Measurements from ENCODE around the gene TMEM108.
A peak's percentile ranks its signal among the peaks of the same experiment; 100 is the strongest.

TMEM108 gene

DNA sequence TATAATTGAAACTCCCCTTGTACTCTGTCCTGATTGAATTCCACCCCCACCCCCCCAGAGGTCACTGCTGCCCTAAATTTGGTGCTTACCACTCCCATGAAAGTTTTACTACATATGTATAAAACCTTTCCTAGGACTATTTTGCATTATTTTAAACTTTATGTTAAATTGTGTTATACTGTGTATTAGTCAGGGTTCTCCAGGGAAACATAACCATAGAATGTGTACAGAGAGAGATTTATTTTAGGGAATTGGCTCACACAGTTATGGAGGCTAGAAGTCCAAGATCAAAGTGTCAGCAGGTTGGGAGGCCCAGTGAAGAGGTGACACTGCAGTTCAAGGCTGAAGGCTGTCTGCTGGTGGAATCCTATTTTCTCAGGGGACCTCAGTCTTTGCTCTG is 390.9 kb downstream of the TMEM108 start:
- Histone ChIP-seq H3K36me3 (ENCODE audit: control insufficient read depth in 1 of 2, insufficient read depth in 2 of 2, low read length in 2 of 2) (no peaks in the 10 kb centered on the region), H3K27ac (ENCODE audit: low read depth, low read length) (no peak overlapping the region), H3K4ac (ENCODE audit: low read depth, low read length) (no peak overlapping the region), H3K23ac (ENCODE audit: low read length) (peak overlapping the region; percentile 61), H2AK5ac (ENCODE audit: low read length) (no peak overlapping the region), H2AFZ (ENCODE audit: insufficient read depth, low read length, poor library complexity) (no peak overlapping the region), H3K27me3 (ENCODE audit: insufficient read depth, low read length) (no peaks in the 10 kb centered on the region), H3K79me2 (ENCODE audit: control insufficient read depth, insufficient read depth, low read length, poor library complexity) (no peaks in the 10 kb centered on the region), H4K8ac (ENCODE audit: low read depth, low read length) (no peak overlapping the region), H3K18ac (ENCODE audit: low read length) (no peak overlapping the region), H4K91ac (ENCODE audit: low read depth, low read length) (no peak overlapping the region), H4K12ac (ENCODE audit: low read depth, low read length) (no peak overlapping the region), H2BK5ac (ENCODE audit: low read depth, low read length, poor library complexity) (no peak overlapping the region), H3K4me2 (ENCODE audit: low read length) (no peak overlapping the region), H2BK12ac (ENCODE audit: low read length) (no peak overlapping the region), H3K9me3 (ENCODE audit: insufficient read depth, low read depth, low read length) (no peaks in the 10 kb centered on the region), H2BK120ac (ENCODE audit: insufficient read depth, low read length, poor library complexity) (no peak overlapping the region), H3K4me3 (ENCODE audit: low read depth, low read length) (no peak overlapping the region), H3K14ac (ENCODE audit: low read length) (no peak overlapping the region), H3K4me1 (ENCODE audit: control insufficient read depth in 1 of 2, insufficient read depth in 2 of 2, low read length in 2 of 2) (peaks cover 0 to 4% of the 10 kb centered on the region in 2 experiments), H3K9ac (ENCODE audit: low read length) (no peak overlapping the region), H3K79me1 (ENCODE audit: low read length) (no peaks in the 10 kb centered on the region)
- no peak for DNase-seq

GRCh38 chr3:133439563-133439962 is 401.4 kb downstream of the TMEM108 start:
- Histone ChIP-seq H2BK5ac (ENCODE audit: low read depth, low read length, poor library complexity) (no peak overlapping the region), H3K4me3 (ENCODE audit: low read depth, low read length) (no peak overlapping the region), H3K36me3 (ENCODE audit: control insufficient read depth in 1 of 2, insufficient read depth in 2 of 2, low read length in 2 of 2) (no peaks in the 10 kb centered on the region), H2AFZ (ENCODE audit: insufficient read depth, low read length, poor library complexity) (no peak overlapping the region), H3K14ac (ENCODE audit: low read length) (no peak overlapping the region), H2BK12ac (ENCODE audit: low read length) (no peak overlapping the region), H3K79me1 (ENCODE audit: low read length) (no peaks in the 10 kb centered on the region), H3K27ac (ENCODE audit: low read depth, low read length) (no peak overlapping the region), H3K79me2 (ENCODE audit: control insufficient read depth, insufficient read depth, low read length, poor library complexity) (no peaks in the 10 kb centered on the region), H3K18ac (ENCODE audit: low read length) (no peak overlapping the region), H3K4ac (ENCODE audit: low read depth, low read length) (no peak overlapping the region), H3K4me1 (ENCODE audit: control insufficient read depth in 1 of 2, insufficient read depth in 2 of 2, low read length in 2 of 2) (no peaks in the 10 kb centered on the region), H3K27me3 (ENCODE audit: insufficient read depth, low read length) (no peaks in the 10 kb centered on the region), H2AK5ac (ENCODE audit: low read length) (no peak overlapping the region), H4K12ac (ENCODE audit: low read depth, low read length) (no peak overlapping the region), H4K8ac (ENCODE audit: low read depth, low read length) (no peak overlapping the region), H3K4me2 (ENCODE audit: low read length) (no peak overlapping the region), H2BK120ac (ENCODE audit: insufficient read depth, low read length, poor library complexity) (no peak overlapping the region), H3K23ac (ENCODE audit: low read length) (no peak overlapping the region), H4K91ac (ENCODE audit: low read depth, low read length) (no peak overlapping the region), H3K9ac (ENCODE audit: low read length) (no peak overlapping the region), H3K9me3 (ENCODE audit: insufficient read depth, low read depth, low read length) (no peaks in the 10 kb centered on the region)
- WGBS (ENCODE audit: extremely low coverage, insufficient coverage, insufficient read length) = no CpG with 5 or more reads among the region's 2 CpGs
- DNase-seq = no peak

DNA sequence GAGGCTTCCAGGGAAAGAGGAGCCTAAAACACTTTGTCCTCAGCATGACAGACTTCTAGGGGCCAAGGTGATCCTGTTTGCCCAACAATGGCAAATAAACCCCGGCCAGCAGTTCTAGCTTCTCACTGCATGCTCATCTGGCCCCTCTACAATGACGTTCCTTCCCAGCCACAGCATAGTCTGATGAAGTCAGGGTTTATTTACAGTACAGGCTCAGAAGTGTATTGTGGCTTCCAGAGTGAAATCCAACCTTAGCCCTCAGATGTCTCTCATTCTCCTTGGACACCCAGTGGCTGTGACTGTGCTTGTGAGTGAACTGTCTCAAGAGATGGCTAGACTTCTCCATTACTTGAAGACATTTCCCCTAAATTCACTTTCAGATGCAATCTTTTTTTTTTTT is 402.5 kb downstream of the TMEM108 start:
- Histone ChIP-seq H2BK12ac (ENCODE audit: low read length) (no peak overlapping the region), H3K23ac (ENCODE audit: low read length) (no peak overlapping the region), H3K36me3 (ENCODE audit: control insufficient read depth in 1 of 2, insufficient read depth in 2 of 2, low read length in 2 of 2) (no peaks in the 10 kb centered on the region), H4K8ac (ENCODE audit: low read depth, low read length) (no peak overlapping the region), H3K9ac (ENCODE audit: low read length) (no peak overlapping the region), H4K12ac (ENCODE audit: low read depth, low read length) (no peak overlapping the region), H4K91ac (ENCODE audit: low read depth, low read length) (no peak overlapping the region), H3K4me1 (ENCODE audit: control insufficient read depth in 1 of 2, insufficient read depth in 2 of 2, low read length in 2 of 2) (no peaks in the 10 kb centered on the region), H3K79me1 (ENCODE audit: low read length) (no peaks in the 10 kb centered on the region), H3K4me3 (ENCODE audit: low read depth, low read length) (no peak overlapping the region), H2AK5ac (ENCODE audit: low read length) (no peak overlapping the region), H3K9me3 (ENCODE audit: insufficient read depth, low read depth, low read length) (no peaks in the 10 kb centered on the region), H3K4me2 (ENCODE audit: low read length) (no peak overlapping the region), H3K79me2 (ENCODE audit: control insufficient read depth, insufficient read depth, low read length, poor library complexity) (no peaks in the 10 kb centered on the region), H2AFZ (ENCODE audit: insufficient read depth, low read length, poor library complexity) (no peak overlapping the region), H3K27ac (ENCODE audit: low read depth, low read length) (no peak overlapping the region), H2BK5ac (ENCODE audit: low read depth, low read length, poor library complexity) (no peak overlapping the region), H3K27me3 (ENCODE audit: insufficient read depth, low read length) (no peaks in the 10 kb centered on the region), H2BK120ac (ENCODE audit: insufficient read depth, low read length, poor library complexity) (no peak overlapping the region), H3K4ac (ENCODE audit: low read depth, low read length) (no peak overlapping the region), H3K18ac (ENCODE audit: low read length) (no peak overlapping the region), H3K14ac (ENCODE audit: low read length) (no peak overlapping the region)
- DNase-seq = no peak
- WGBS (ENCODE audit: extremely low coverage, insufficient coverage, insufficient read length) = no CpG with 5 or more reads among the region's 2 CpGs

DNA sequence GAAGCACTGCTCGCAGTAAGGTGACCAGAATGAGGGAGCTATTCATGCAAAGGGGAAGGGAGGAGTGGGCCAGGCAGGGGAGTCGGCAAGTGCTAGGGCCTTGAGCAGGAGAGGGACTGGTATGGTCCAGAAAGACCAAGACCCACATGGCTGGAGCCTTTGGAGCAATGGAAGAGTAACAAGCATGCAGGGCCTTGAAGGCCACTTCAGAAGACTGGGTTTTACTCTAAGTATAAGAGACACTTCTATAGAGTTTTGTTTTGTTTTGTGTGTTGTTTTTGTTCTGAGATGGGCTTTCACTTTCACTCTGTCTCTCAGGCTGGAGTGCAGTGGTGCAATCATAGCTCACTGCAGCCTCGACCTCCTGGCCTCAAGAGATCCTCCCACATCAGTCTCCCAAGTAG is 403.7 kb downstream of the TMEM108 start:
- Histone ChIP-seq H3K27ac (ENCODE audit: low read depth, low read length) (no peak overlapping the region), H3K4me3 (ENCODE audit: low read depth, low read length) (no peak overlapping the region), H3K4ac (ENCODE audit: low read depth, low read length) (no peak overlapping the region), H2BK5ac (ENCODE audit: low read depth, low read length, poor library complexity) (no peak overlapping the region), H3K14ac (ENCODE audit: low read length) (no peak overlapping the region), H4K91ac (ENCODE audit: low read depth, low read length) (no peak overlapping the region), H3K9ac (ENCODE audit: low read length) (no peak overlapping the region), H4K8ac (ENCODE audit: low read depth, low read length) (no peak overlapping the region), H3K36me3 (ENCODE audit: control insufficient read depth in 1 of 2, insufficient read depth in 2 of 2, low read length in 2 of 2) (no peaks in the 10 kb centered on the region), H3K4me1 (ENCODE audit: control insufficient read depth in 1 of 2, insufficient read depth in 2 of 2, low read length in 2 of 2) (no peaks in the 10 kb centered on the region), H3K9me3 (ENCODE audit: insufficient read depth, low read depth, low read length) (no peaks in the 10 kb centered on the region), H3K4me2 (ENCODE audit: low read length) (no peak overlapping the region), H4K12ac (ENCODE audit: low read depth, low read length) (no peak overlapping the region), H3K27me3 (ENCODE audit: insufficient read depth, low read length) (no peaks in the 10 kb centered on the region), H2AK5ac (ENCODE audit: low read length) (no peak overlapping the region), H3K23ac (ENCODE audit: low read length) (no peak overlapping the region), H2BK12ac (ENCODE audit: low read length) (no peak overlapping the region), H3K79me2 (ENCODE audit: control insufficient read depth, insufficient read depth, low read length, poor library complexity) (no peaks in the 10 kb centered on the region), H3K79me1 (ENCODE audit: low read length) (no peaks in the 10 kb centered on the region), H2AFZ (ENCODE audit: insufficient read depth, low read length, poor library complexity) (no peak overlapping the region), H3K18ac (ENCODE audit: low read length) (no peak overlapping the region), H2BK120ac (ENCODE audit: insufficient read depth, low read length, poor library complexity) (no peak overlapping the region)
- no peak for DNase-seq
- WGBS (ENCODE audit: extremely low coverage, insufficient coverage, insufficient read length) = no CpG with 5 or more reads among the region's 3 CpGs

Data from trophoblast cell (in vitro differentiated cells and primary cell).